Muscle layer of colon (tissue), 2 donors: ENCODE measurements around the gene CCDC169.
"Not testable (repeated sequence)": the region's sequence is repeated elsewhere in the genome, so short reads cannot be mapped to it uniquely, and the experiment has no call there.

ENCODE experiments used
- H3K27ac ChIP-seq: one replicate; pipeline ENCODE4 v1.7.0; 2013; ENCODE audit warnings: low read depth, mild to moderate bottlenecking, low read length, moderate library complexity
- H3K27me3 ChIP-seq, 2 donors: one replicate each; pipeline ENCODE4 v1.7.0; 2013; ENCODE audit warnings: low read length in 2 of 2, mild to moderate bottlenecking in 2 of 2; ENCODE audit not compliant: insufficient read depth in 2 of 2, control insufficient read depth in 1 of 2
- H3K36me3 ChIP-seq: one replicate; pipeline ENCODE4 v1.7.0; 2013; ENCODE audit warnings: mild to moderate bottlenecking, low read length; ENCODE audit not compliant: insufficient read depth
- H3K4me1 ChIP-seq: one replicate; pipeline ENCODE4 v1.7.0; 2013; ENCODE audit warnings: mild to moderate bottlenecking, low read length; ENCODE audit not compliant: insufficient read depth
- H3K4me3 ChIP-seq, 2 donors: one replicate each; pipeline ENCODE4 v1.7.0; 2013; ENCODE audit warnings: low read length in 2 of 2, low read depth in 1 of 2, mild to moderate bottlenecking in 1 of 2, moderate library complexity in 1 of 2
- H3K9ac ChIP-seq: one replicate; pipeline ENCODE4 v1.7.0; 2013; ENCODE audit warnings: low read length
- H3K9me3 ChIP-seq: one replicate; pipeline ENCODE4 v1.7.0; 2013; ENCODE audit warnings: mild to moderate bottlenecking, low read length
- donor health status: abdominal sarcoma.
- donor health status: Adenocarcinoma of cecum.

Gene CCDC169

DNA sequence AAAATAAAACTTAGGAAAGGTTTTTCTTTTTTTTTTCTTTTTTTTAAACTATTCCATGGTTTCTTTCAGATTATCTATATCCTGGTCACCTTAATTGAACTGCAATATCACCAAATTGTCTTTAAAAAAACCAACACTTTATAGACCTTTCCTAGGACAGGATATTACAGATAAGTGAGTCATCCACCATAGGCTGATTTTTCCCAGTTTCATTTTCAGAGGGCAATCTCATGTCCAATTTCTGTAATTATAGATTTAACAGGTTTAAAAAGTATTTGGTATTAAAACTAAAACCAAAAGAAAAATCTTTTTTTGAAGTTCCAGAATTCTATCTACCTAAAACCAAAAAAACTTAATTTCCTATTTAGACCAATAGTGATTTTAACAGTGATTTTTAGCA lies 35.4 kb upstream of the CCDC169 start:
- H3K4me1 ChIP-seq = peaks cover 32% of the 10 kb centered on the region
- H3K27ac ChIP-seq = no peak overlapping the region
- H3K4me3 ChIP-seq = no peak overlapping the region
- no peak overlapping the region for H3K9ac ChIP-seq
- no peaks in the 10 kb centered on the region for H3K27me3 ChIP-seq
- peaks cover 40% of the 10 kb centered on the region for H3K36me3 ChIP-seq
- no peaks in the 10 kb centered on the region for H3K9me3 ChIP-seq

DNA sequence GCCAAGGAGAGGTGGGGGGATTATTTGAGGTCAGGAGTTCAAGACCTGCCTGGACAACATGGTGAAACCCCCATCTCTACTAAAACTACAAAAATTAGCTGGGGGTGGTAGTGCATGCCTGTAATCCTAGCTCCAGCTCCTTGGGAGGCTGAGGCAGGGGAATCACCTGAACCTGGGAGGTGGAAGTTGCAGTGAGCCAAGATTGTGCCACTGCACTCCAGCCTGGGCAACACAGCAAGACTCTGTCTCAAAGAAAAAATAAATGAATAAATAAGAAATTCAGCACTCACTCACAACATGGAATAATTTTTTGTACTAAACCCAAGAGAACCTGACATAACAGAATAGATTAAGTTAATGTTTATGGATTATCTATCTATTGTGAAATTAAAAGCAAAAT lies 34.6 kb upstream of the CCDC169 start:
- not testable (repeated sequence) for H3K27me3 ChIP-seq, H3K9me3 ChIP-seq, H3K4me3 ChIP-seq, H3K27ac ChIP-seq, H3K9ac ChIP-seq
- peaks cover 40% of the 10 kb centered on the region for H3K36me3 ChIP-seq
- peaks cover 32% of the 10 kb centered on the region for H3K4me1 ChIP-seq

DNA sequence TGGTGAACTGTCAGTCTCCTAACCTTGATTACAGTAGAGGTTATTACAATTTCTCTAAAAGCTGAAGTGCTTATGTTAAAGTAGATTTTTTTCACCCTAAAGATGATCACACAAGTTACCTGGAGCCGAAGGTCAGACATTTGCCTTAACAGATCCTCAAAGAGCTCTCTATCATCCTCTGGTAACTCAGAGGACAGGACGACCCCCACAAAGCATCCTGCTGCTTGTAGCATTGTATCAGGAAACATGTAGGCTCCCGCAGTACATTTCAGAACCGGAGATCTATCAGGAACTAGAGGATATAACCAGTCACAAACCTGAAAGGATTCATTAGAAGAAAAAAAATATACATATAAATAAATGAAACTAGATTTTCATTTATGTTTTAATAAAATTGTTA lies 33.7 kb upstream of the CCDC169 start:
- Histone ChIP-seq H3K9me3 (no peaks in the 10 kb centered on the region), H3K9ac (no peak overlapping the region), H3K4me1 (peaks cover 32% of the 10 kb centered on the region), H3K36me3 (peaks cover 40% of the 10 kb centered on the region), H3K27ac (no peak overlapping the region), H3K4me3 (no peak overlapping the region), H3K27me3 (no peaks in the 10 kb centered on the region)

DNA sequence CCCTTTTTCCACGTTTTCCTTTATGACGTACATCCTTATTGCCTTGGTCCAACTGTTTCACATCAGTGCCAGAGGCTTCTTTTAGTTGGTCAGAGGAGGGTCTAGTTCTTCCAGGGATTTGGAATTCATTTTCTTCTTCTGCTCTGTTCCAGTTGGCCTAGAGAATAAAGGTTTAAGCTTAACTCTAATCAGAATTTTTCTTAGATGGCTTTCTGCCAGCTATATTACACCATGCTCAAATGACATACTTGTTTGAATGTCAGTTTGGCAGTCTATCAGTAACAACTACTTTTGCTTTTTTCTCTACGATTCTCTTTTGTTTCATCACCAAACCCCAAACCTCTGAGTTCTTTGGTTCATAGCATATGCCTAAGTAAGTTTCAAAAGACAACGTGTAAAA lies 31.7 kb upstream of the CCDC169 start:
- H3K4me1 ChIP-seq = peaks cover 23% of the 10 kb centered on the region
- no peak overlapping the region for H3K4me3 ChIP-seq
- H3K9ac ChIP-seq = no peak overlapping the region
- no peak overlapping the region for H3K27ac ChIP-seq
- no peaks in the 10 kb centered on the region for H3K9me3 ChIP-seq
- H3K27me3 ChIP-seq = no peaks in the 10 kb centered on the region
- peaks cover 50% of the 10 kb centered on the region for H3K36me3 ChIP-seq

DNA sequence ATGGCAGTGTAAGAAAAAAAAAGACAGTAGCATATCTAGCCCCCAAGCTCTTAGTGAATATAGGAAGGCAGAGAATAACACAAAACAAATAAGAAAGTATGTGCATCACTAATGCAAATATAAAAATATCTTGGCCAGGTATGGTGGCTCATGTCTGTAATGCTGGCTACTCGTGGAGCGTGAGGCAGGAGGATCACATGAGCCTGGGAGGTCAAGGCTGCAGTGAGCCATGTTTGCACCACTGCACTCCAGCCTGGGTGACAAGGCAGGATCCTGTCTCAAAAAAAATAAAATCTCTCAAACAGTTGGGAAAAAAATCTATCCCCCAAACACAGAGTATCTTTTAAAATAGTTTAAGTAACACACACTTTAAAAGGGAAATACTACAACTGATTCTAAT lies 31.2 kb upstream of the CCDC169 start:
- peaks cover 50% of the 10 kb centered on the region for H3K36me3 ChIP-seq
- no peak overlapping the region for H3K9ac ChIP-seq
- H3K4me1 ChIP-seq = peaks cover 17% of the 10 kb centered on the region

DNA sequence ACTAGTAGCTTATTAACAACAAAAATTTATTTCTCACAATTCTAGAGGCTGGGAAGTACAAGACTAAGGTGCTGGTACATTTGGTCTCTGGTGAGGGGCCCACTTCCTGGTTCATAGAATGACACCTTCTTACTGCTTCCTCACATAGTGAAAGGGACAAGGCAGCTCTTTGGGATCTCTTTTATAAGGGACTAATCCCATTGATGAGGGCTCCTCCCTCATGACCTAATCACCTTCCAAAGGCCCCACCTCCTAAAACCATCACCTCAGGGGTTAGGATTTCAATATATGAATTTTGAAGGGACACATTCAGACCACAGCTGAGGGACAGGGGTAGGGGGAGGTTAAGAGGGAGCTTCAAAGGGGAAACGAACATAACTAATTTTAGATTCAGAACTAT lies 28.3 kb upstream of the CCDC169 start:
- peaks cover 3% of the 10 kb centered on the region for H3K4me1 ChIP-seq
- H3K9me3 ChIP-seq = no peaks in the 10 kb centered on the region
- H3K27ac ChIP-seq = no peak overlapping the region
- no peak overlapping the region for H3K9ac ChIP-seq
- peaks cover 64% of the 10 kb centered on the region for H3K36me3 ChIP-seq
- H3K27me3 ChIP-seq = no peaks in the 10 kb centered on the region
- no peak overlapping the region for H3K4me3 ChIP-seq

More for the DNA sequence above, 31.2 kb upstream of the CCDC169 start:
- Histone ChIP-seq H3K27ac (no peak overlapping the region), H3K4me3 (no peak overlapping the region), H3K27me3 (no peaks in the 10 kb centered on the region), H3K9me3 (no peaks in the 10 kb centered on the region)

DNA sequence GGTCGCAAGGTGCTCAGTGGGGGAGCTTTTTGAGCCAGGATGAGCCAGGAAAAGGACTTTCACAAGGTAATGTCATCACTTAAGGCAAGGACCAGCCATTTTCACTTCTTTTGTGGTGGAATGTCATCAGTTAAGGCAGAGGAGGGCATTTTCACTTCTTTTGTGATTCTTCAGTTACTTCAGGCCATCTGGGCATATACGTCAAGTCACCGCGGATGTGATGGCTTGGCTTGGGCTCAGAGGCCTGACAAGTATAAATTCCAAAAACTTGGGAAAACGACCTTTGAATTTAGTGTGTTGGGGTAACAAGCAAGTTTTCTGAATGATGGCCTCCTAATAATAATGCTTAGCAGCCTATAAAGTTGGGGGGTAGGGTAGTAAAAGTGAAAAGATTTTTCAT lies 27.3 kb upstream of the CCDC169 start:
- not testable (repeated sequence) for H3K9me3 ChIP-seq, H3K9ac ChIP-seq, H3K27me3 ChIP-seq, H3K4me3 ChIP-seq, H3K27ac ChIP-seq, H3K4me1 ChIP-seq
- H3K36me3 ChIP-seq = peaks cover 58% of the 10 kb centered on the region

DNA sequence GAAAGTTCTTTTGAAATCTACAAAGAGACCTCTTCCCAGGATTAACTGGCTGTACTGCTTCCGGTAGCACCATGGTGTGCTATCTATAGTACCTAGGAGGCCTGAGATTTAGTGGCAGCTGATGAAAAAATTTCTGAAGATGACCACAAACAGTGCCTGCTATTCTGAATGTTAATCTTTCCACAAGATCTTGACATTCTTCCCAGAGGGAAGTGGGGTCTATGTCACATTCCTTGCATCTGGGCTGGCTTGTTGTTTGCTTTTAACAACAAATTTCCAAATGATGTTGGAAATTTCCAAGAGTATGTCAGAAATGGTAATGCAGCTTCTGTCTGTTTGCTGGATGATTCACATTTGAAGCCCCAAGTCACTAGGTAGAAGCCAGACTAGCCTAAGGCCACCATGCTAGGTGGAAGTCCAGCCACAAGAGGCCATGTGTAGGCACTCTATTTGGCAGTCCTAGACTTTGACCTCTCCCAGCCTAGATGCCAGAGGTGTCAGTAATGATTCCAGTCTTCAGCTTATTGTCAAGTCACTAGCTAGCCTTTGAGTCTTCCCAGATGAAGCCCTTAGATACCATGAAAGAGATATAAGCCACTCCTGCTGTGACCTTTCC lies 26.4 kb upstream of the CCDC169 start:
- H3K36me3 ChIP-seq = peaks cover 51% of the 10 kb centered on the region
- no peak overlapping the region for H3K4me3 ChIP-seq

DNA sequence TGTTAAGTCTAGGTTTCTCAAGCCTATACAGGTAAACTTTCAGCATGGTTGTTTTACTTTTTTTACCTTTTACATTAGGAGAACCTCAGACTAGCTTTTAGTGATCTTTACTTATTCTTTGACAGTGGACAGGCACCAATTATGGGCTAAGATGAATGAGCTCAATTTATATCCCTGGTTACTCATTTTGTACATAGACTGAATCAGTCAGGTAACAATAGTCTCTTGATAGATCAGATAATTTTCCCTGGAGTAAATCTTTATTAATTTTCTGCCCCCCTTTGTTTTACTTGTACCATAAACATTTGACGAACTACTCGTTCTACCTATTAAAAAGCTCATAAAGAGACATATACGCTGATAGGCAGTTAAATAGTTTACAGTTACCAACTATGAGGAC lies 25.8 kb upstream of the CCDC169 start:
- Histone ChIP-seq H3K9me3 (no peaks in the 10 kb centered on the region), H3K36me3 (peaks cover 45% of the 10 kb centered on the region), H3K27me3 (no peaks in the 10 kb centered on the region), H3K27ac (no peak overlapping the region), H3K9ac (no peak overlapping the region), H3K4me3 (no peak overlapping the region), H3K4me1 (no peaks in the 10 kb centered on the region)

More for the DNA sequence above, 26.4 kb upstream of the CCDC169 start:
- H3K27ac ChIP-seq = no peak overlapping the region
- H3K9me3 ChIP-seq = no peaks in the 10 kb centered on the region
- no peak overlapping the region for H3K9ac ChIP-seq
- H3K4me1 ChIP-seq = no peaks in the 10 kb centered on the region
- H3K27me3 ChIP-seq = no peaks in the 10 kb centered on the region

DNA sequence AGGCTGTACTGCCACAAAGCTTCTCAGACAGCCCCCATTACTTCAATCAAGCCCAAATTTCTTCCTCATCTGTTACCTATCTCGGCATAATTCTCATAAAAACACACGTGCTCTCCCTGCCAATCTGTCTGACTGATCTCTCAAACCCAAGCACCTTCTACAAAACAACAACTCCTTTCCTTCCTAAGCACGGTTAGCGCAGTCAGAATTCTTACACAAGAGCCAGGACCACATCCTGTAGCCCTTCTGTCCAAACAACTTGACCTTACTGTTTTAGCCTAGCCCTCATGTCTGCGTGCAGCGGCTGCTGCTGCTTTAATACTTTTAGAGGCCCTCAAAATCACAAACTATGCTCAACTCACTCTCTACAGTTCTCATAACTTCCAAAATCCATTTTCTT lies 22.2 kb upstream of the CCDC169 start:
- H3K27ac ChIP-seq = not testable (repeated sequence)
- peaks cover 30% of the 10 kb centered on the region for H3K36me3 ChIP-seq

DNA sequence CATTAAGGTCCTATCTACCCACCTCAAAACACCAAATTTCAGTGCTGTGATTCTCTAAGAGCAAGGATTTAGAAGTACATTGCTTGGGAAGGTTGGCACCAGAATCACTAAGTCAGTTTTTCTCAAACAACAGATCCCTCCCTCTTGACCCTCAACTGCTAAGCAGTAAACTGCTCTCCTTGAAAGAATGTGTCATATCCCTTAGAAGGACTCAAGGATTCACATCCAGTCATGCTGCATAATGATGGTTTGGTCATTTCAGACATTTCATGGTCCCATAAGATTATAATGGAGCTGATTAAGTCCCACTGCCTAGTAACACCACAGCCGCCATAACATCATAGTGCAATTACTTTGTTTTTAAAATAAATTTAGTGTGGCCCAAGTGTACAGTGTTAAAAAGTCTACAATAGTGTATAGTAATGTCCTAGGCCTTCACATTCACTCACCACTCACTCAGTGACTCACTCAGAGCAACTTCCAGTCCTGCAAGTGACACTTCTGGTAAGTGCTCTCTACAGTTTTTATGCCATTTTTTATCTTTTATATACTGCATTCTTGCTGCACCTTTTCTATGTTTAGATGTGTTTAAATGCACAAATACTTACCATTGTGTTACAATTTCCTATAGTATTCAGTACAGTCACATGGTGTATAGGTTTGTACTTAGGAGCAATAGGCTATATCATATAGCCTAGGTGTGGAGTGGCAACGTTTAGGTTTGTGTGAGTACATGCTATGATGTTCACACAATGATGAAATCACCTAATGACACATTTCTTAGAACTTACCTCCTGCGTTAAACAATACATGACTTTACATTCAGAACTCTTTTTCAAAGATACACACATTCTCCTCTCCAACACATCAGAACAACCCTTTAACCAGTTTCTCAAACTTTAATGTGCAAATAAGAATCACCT lies 15.7 kb upstream of the CCDC169 start:
- H3K9ac ChIP-seq = no peak overlapping the region
- H3K9me3 ChIP-seq = no peaks in the 10 kb centered on the region
- peaks cover 32% of the 10 kb centered on the region for H3K36me3 ChIP-seq
- no peaks in the 10 kb centered on the region for H3K4me1 ChIP-seq
- no peak overlapping the region for H3K27ac ChIP-seq
- no peaks in the 10 kb centered on the region for H3K27me3 ChIP-seq
- no peak overlapping the region for H3K4me3 ChIP-seq

More for the DNA sequence above, 22.2 kb upstream of the CCDC169 start:
- not testable (repeated sequence) for H3K4me3 ChIP-seq, H3K9ac ChIP-seq, H3K9me3 ChIP-seq, H3K4me1 ChIP-seq, H3K27me3 ChIP-seq
